Measurements from ENCODE around the gene ZG16. TPM values are rescaled to one million over a fixed set of nuclear protein-coding genes. Genes with fewer than 3 reads are reported as not detected.

The ZG16 gene
- total and polyA plus RNA-seq, 9 of the 15 experiments (the other 6 are each of a cell fraction or from before 2014, with no cell fraction given): 0.04 TPM; not detected in 8

DNA sequence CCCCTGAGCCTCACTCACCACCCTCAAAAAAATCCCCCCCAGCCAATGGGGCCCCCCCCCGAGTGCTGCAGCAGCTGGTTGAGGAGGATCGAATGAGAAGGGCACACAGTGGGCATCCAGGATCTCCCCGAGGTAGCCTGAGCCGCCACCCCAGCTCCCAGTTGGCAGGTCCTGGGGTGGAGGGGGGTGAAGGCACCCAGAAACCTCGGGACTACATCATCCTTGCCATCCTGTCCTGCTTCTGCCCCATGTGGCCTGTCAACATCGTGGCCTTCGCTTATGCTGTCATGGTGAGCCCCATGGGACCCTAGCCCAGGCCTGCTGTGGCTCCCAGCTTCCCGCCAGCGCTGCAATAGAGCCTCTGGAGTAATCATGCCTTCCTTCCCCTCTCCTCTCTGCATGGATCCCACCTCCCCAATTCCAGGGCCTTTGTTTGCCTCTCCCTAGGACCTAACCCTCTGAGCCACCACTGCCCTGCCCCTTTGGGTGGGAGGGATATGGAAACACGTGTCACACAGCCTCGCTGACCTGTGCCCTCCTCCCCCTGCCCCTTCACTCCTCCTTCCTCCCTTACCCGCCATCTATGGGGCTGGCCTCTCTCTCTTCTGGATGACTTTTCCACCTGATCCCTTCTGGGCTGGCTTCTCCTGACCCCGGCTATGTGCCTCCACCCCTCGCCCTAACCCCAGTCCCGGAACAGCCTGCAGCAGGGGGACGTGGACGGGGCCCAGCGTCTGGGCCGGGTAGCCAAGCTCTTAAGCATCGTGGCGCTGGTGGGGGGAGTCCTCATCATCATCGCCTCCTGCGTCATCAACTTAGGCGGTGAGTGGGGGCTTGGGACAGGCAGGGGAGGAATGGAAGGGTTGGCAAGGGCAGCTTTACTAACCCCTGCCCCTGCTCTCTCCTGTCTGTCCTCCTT is 35.8 kb downstream of the ZG16 start:
- Histone ChIP-seq H3K9me1 (ENCODE audit: control insufficient read depth, insufficient read depth, low read length) (no peaks in the 10 kb centered on the region), H3K36me3 (ENCODE audit: control insufficient read depth, insufficient read depth, low read length) (peaks cover 31% of the 10 kb centered on the region), H3K4me2 (ENCODE audit: insufficient read depth, low read length) (no peak overlapping the region), H3K4me3 (no peak overlapping the region), H3K79me2 (ENCODE audit: control insufficient read depth, insufficient read depth, low read length) (peaks cover 39% of the 10 kb centered on the region), H3K4me1 (replicated peaks in 1 of 2; ENCODE audit: control insufficient read depth in 2 of 2, insufficient read depth in 2 of 2, low read length in 2 of 2) (peaks cover 38 to 75% of the 10 kb centered on the region in 2 experiments), H3K9ac (ENCODE audit: insufficient read depth in 1 of 2, low read depth in 2 of 2, low read length in 2 of 2) (no peak overlapping the region), H4K20me1 (replicated peaks; ENCODE audit: control insufficient read depth, insufficient read depth, low read length) (peaks cover 14% of the 10 kb centered on the region; the same call in 1 of the 2 replicates), H3K27me3 (ENCODE audit: control insufficient read depth in 2 of 2, insufficient read depth in 2 of 2, low read length in 2 of 2) (no peaks in the 10 kb centered on the region), H2AFZ (ENCODE audit: low read depth, low read length) (no peak overlapping the region), H3K27ac (ENCODE audit: extremely low read depth, low read depth, low read length) (no peak overlapping the region), H3K9me3 (replicated peaks; ENCODE audit: control insufficient read depth, insufficient read depth, low read depth, low read length) (no peaks in the 10 kb centered on the region)
- TF ChIP-seq LCOR (CRISPR knock-in tag; IDR thresholded peaks at IDR 0.05) (no peak), NFE2L1 (tag; IDR thresholded peaks at IDR 0.05; ENCODE audit: borderline replicate concordance, low read depth) (no peak), KDM2B (CRISPR knock-in tag; IDR thresholded peaks at IDR 0.05) (no peak), ZNF263 (CRISPR knock-in tag; IDR thresholded peaks at IDR 0.05; ENCODE audit: borderline replicate concordance) (0 out of 2 replicates have a peak, but pooled peaks have one; percentile 23), ZNF3 (CRISPR knock-in tag; IDR thresholded peaks at IDR 0.05) (no peak), ZNF586 (CRISPR knock-in tag; conservative IDR thresholded peaks at IDR 0.05) (no peak), MYNN (IDR thresholded peaks at IDR 0.05) (no peak), MYNN (CRISPR knock-in tag; IDR thresholded peaks at IDR 0.05) (no peak)
- TF ChIP-seq, protein P1, sequence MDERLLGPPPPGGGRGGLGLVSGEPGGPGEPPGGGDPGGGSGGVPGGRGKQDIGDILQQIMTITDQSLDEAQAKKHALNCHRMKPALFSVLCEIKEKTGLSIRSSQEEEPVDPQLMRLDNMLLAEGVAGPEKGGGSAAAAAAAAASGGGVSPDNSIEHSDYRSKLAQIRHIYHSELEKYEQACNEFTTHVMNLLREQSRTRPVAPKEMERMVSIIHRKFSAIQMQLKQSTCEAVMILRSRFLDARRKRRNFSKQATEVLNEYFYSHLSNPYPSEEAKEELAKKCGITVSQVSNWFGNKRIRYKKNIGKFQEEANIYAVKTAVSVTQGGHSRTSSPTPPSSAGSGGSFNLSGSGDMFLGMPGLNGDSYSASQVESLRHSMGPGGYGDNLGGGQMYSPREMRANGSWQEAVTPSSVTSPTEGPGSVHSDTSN (CRISPR knock-in tag; IDR thresholded peaks at IDR 0.05; ENCODE audit: low read depth): no peak
- TF ChIP-seq, protein P1 (tag; conservative IDR thresholded peaks at IDR 0.05; ENCODE audit: low read depth): no peak
- TF ChIP-seq, protein P2, sequence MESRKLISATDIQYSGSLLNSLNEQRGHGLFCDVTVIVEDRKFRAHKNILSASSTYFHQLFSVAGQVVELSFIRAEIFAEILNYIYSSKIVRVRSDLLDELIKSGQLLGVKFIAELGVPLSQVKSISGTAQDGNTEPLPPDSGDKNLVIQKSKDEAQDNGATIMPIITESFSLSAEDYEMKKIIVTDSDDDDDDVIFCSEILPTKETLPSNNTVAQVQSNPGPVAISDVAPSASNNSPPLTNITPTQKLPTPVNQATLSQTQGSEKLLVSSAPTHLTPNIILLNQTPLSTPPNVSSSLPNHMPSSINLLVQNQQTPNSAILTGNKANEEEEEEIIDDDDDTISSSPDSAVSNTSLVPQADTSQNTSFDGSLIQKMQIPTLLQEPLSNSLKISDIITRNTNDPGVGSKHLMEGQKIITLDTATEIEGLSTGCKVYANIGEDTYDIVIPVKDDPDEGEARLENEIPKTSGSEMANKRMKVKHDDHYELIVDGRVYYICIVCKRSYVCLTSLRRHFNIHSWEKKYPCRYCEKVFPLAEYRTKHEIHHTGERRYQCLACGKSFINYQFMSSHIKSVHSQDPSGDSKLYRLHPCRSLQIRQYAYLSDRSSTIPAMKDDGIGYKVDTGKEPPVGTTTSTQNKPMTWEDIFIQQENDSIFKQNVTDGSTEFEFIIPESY (CRISPR knock-in tag; IDR thresholded peaks at IDR 0.05): 0 out of 2 replicates have a peak, but pooled peaks have one; percentile 28
- ATAC-seq (no peak), FAIRE-seq (no peak), DNase-seq (ENCODE audit: extremely low read depth in 1 of 4, low spot score in 3 of 4) (no peak)
- POLR2A ChIA-PET: interaction anchor here (0.5 to 1.0 kb wide), 3 partner anchors 12 to 132 kb away, joined by 3 read pairs; no protein-coding TSS in a partner anchor
- no TSS peak for BruUV-seq (replicated peaks)
- intact Hi-C loops (cut with micrococcal nuclease) (loop anchor here (10.0 kb wide), 1 partner anchor 211 kb away; the partner anchor contains the start of gene C16orf92), in situ Hi-C loops (cut with MboI) (no loop called here)
- WGBS (ENCODE audit: insufficient coverage, low coverage, missing lambda C conversion rate): 84% methylated on average over 18 of the region's 24 CpGs
- CTCF ChIA-PET (ENCODE audit: low intra/inter-chr PET ratio): no interaction called here
